ENCODE results near the gene PTPN18. TPM values are rescaled to one million over a fixed set of nuclear protein-coding genes. Genes with fewer than 3 reads are reported as not detected.
"Not testable (repeated sequence)": the region's sequence is repeated elsewhere in the genome, so short reads cannot be mapped to it uniquely, and the experiment has no call there.

PTPN18 gene
- total RNA-seq, 1 experiment from 2014 or later = 46.5 TPM

DNA sequence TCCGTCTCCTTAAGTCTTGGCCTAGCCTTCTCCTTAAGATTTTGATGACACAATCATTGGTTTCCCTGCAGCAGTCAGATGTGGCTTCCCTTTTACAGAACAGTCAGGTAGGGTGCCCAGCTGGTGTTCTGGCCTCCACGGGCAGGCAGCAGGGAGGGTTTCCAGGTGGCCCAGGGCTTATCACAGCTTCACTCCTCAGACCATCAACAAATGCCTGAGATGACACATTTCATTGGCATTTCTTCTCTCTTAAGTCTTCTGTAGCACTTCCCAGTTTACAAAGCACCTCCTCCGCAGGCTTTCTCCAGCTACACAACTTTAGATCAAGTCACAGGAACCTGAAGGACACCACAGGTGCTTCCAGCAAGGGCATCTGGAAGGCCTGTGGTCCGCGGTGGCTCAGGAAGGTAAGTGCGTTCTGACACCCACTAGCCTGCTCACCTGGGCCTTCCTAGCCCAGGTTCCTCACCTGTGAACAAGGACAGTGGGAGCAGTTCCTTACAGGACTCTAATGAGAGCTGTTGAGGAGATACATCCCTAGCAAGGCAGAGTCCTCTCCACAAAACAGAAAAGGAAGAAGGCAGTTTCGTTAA is 37.6 kb downstream of the PTPN18 start:
- H3K27ac Mint-ChIP-seq (ENCODE audit: unreplicated experiment) = peak overlapping the region; percentile 54
- DNase-seq = peak; percentile 44 to 60
- ChIA-PET POLR2A (no interaction called here), CTCF (interaction anchor here (1.0 kb wide), 1 partner anchor 38 kb away, joined by 3 read pairs; the partner anchor contains the start of gene PTPN18)
- H3K4me1 Mint-ChIP-seq (ENCODE audit: low read depth, unreplicated experiment) = peaks cover 15% of the 10 kb centered on the region
- Histone ChIP-seq H3K27me3 (replicated peaks; ENCODE audit: control insufficient read depth, insufficient read depth, low read length) (no peaks in the 10 kb centered on the region), H3K9me3 (no peaks in the 10 kb centered on the region), H3K4me1 (peaks cover 21% of the 10 kb centered on the region), H3K4me3 (ENCODE audit: low read depth, low read length) (no peak overlapping the region), H3K36me3 (ENCODE audit: control insufficient read depth, insufficient read depth, low read length) (no peaks in the 10 kb centered on the region)
- BruUV-seq (replicated peaks) = no TSS peak
- H3K4me3 Mint-ChIP-seq (ENCODE audit: unreplicated experiment) = peak overlapping the region; percentile 48
- peaks cover 6% of the 10 kb centered on the region for H3K36me3 Mint-ChIP-seq (ENCODE audit: insufficient read depth, unreplicated experiment)
- H3K27me3 Mint-ChIP-seq (ENCODE audit: insufficient read depth, unreplicated experiment) = no peaks in the 10 kb centered on the region
- intact Hi-C loops (cut with micrococcal nuclease; ENCODE audit: unreplicated experiment) = loop anchor here (5.0 kb wide), 1 partner anchor 34 kb away; no protein-coding TSS in a partner anchor
- no peaks in the 10 kb centered on the region for H3K9me3 Mint-ChIP-seq (ENCODE audit: unreplicated experiment)
- TF ChIP-seq, protein P1, sequence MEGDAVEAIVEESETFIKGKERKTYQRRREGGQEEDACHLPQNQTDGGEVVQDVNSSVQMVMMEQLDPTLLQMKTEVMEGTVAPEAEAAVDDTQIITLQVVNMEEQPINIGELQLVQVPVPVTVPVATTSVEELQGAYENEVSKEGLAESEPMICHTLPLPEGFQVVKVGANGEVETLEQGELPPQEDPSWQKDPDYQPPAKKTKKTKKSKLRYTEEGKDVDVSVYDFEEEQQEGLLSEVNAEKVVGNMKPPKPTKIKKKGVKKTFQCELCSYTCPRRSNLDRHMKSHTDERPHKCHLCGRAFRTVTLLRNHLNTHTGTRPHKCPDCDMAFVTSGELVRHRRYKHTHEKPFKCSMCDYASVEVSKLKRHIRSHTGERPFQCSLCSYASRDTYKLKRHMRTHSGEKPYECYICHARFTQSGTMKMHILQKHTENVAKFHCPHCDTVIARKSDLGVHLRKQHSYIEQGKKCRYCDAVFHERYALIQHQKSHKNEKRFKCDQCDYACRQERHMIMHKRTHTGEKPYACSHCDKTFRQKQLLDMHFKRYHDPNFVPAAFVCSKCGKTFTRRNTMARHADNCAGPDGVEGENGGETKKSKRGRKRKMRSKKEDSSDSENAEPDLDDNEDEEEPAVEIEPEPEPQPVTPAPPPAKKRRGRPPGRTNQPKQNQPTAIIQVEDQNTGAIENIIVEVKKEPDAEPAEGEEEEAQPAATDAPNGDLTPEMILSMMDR (IDR thresholded peaks at IDR 0.05; ENCODE audit: insufficient read depth in 1 of 2, low read depth in 1 of 2, low read length in 1 of 2, severe bottlenecking in 1 of 2, unreplicated experiment in 1 of 2) = no peak

DNA sequence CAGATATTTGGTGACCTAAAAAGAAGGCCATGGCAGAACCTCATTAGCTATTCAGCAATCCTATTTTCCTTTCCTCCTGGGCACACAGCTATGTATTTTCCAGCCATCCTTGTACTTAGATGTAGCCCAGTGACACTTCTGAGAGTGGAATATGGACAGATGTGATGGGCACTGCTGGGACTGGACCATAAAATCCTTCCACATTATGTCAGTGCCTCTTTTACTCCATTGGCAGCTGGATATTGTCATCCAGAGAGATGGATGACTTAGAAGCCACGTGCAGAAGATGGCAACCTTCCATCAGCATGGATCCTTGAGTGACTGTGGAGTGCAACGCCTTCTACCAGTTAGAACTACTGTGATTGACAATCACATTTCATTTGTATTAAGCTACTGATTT is 50.4 kb downstream of the PTPN18 start:
- CTCF ChIA-PET; H3K4me1 ChIP-seq; H3K27ac Mint-ChIP-seq (ENCODE audit: unreplicated experiment); H3K4me3 ChIP-seq (ENCODE audit: low read depth, low read length); H3K9me3 Mint-ChIP-seq (ENCODE audit: unreplicated experiment); H3K27me3 ChIP-seq (replicated peaks; ENCODE audit: control insufficient read depth, insufficient read depth, low read length); BruUV-seq (replicated peaks); H3K4me1 Mint-ChIP-seq (ENCODE audit: low read depth, unreplicated experiment); DNase-seq; H3K36me3 ChIP-seq (ENCODE audit: control insufficient read depth, insufficient read depth, low read length); intact Hi-C loops (cut with micrococcal nuclease; ENCODE audit: unreplicated experiment); H3K4me3 Mint-ChIP-seq (ENCODE audit: unreplicated experiment); H3K9me3 ChIP-seq; H3K36me3 Mint-ChIP-seq (ENCODE audit: insufficient read depth, unreplicated experiment); H3K27me3 Mint-ChIP-seq (ENCODE audit: insufficient read depth, unreplicated experiment); POLR2A ChIA-PET: not testable (repeated sequence)

DNA sequence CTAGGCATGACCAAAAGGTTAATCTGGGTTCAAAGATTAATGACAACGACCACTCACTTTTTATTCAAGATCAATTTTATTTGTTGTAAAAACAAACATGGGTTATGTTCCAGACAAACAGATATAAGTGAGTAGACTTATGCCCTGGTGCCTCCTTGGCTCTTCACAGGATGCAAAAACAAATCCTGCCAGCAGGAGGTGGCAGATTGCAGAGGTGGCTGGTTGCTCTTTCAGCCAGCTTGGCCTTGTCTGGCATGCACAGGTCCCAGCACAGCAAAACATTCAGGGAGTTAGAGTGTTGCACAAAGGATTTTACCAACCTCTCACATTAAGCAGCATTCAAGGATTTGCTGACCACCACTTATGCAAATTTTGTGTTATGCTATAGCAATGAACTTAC is 60.8 kb downstream of the PTPN18 start:
- H3K27me3 ChIP-seq (replicated peaks; ENCODE audit: control insufficient read depth, insufficient read depth, low read length); H3K36me3 Mint-ChIP-seq (ENCODE audit: insufficient read depth, unreplicated experiment); intact Hi-C loops (cut with micrococcal nuclease; ENCODE audit: unreplicated experiment); H3K27ac Mint-ChIP-seq (ENCODE audit: unreplicated experiment); POLR2A ChIA-PET; H3K9me3 Mint-ChIP-seq (ENCODE audit: unreplicated experiment); H3K4me1 Mint-ChIP-seq (ENCODE audit: low read depth, unreplicated experiment); H3K9me3 ChIP-seq; H3K36me3 ChIP-seq (ENCODE audit: control insufficient read depth, insufficient read depth, low read length); H3K4me1 ChIP-seq; H3K4me3 ChIP-seq (ENCODE audit: low read depth, low read length); CTCF ChIA-PET; H3K4me3 Mint-ChIP-seq (ENCODE audit: unreplicated experiment); BruUV-seq (replicated peaks); H3K27me3 Mint-ChIP-seq (ENCODE audit: insufficient read depth, unreplicated experiment): not testable (repeated sequence)
- DNase-seq = peak in 1 of 2 experiments; percentile 53

DNA sequence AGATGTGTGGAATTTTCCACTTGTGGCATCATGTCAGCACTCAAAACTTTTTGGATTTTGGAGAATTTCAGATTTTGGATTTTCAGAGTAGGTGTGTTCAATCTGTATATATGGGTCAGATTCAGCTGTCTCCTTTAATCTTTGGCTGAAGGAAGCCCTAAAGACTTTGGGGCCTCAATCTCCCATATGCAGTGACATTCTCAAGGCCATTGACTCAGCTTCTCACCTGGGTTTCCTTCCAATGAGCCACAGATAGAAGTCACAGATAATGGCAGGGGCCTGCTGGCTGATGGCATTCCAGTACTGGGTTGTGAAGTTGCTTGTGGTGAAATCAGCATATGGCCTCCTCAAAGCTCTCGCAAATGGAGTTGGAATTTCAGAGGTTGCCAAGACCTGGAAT is 63.0 kb downstream of the PTPN18 start:
- CTCF ChIA-PET; H3K27me3 ChIP-seq (replicated peaks; ENCODE audit: control insufficient read depth, insufficient read depth, low read length); H3K36me3 Mint-ChIP-seq (ENCODE audit: insufficient read depth, unreplicated experiment): not testable (repeated sequence)

More for the DNA sequence above, 63.0 kb downstream of the PTPN18 start:
- H3K27ac Mint-ChIP-seq (ENCODE audit: unreplicated experiment); H3K27me3 Mint-ChIP-seq (ENCODE audit: insufficient read depth, unreplicated experiment); POLR2A ChIA-PET; H3K36me3 ChIP-seq (ENCODE audit: control insufficient read depth, insufficient read depth, low read length); BruUV-seq (replicated peaks); H3K4me1 Mint-ChIP-seq (ENCODE audit: low read depth, unreplicated experiment); H3K4me1 ChIP-seq; H3K9me3 ChIP-seq; intact Hi-C loops (cut with micrococcal nuclease; ENCODE audit: unreplicated experiment); H3K4me3 Mint-ChIP-seq (ENCODE audit: unreplicated experiment); H3K9me3 Mint-ChIP-seq (ENCODE audit: unreplicated experiment); H3K4me3 ChIP-seq (ENCODE audit: low read depth, low read length); DNase-seq: not testable (repeated sequence)

Other genes with a start within 250 kb of the PTPN18 start
- 20.1 and 21.8 TPM in 2 replicates for gene POTEF, start 226.8 kb upstream of the PTPN18 start, total RNA-seq (2022)
- gene CCDC74B, start 210.9 kb upstream of the PTPN18 start, total RNA-seq (2022) = 1.2 and 1.6 TPM in 2 replicates
- 140 and 141 TPM in 2 replicates for gene SMPD4, start 174.5 kb upstream of the PTPN18 start, total RNA-seq (2022)
- gene MZT2B, start 173.8 kb upstream of the PTPN18 start, total RNA-seq (2022) = 384 and 408 TPM in 2 replicates
- 0.57 TPM in 1 of 2 replicates, not detected in the other for gene TUBA3E, start 157.6 kb upstream of the PTPN18 start, total RNA-seq (2022)
- gene IMP4, start 13.2 kb upstream of the PTPN18 start, total RNA-seq (2022) = 105 and 120 TPM in 2 replicates
- gene POTEI, start 153.3 kb downstream of the PTPN18 start, total RNA-seq (2022) = 7.0 and 7.3 TPM in 2 replicates
- gene CFC1B, start 165.2 kb downstream of the PTPN18 start, total RNA-seq (2022) = not detected in 2 replicates
- not detected in 2 replicates for gene CFC1, start 243.5 kb downstream of the PTPN18 start, total RNA-seq (2022)

All from Caco-2 (cell line).